Bronchial epithelial cell (primary cell): ENCODE results near the gene SLC35E2B. TPM values are rescaled to one million over a fixed set of nuclear protein-coding genes. Genes with fewer than 3 reads are reported as not detected.

Source experiments
- DNase-seq: peaks from one replicate; pipeline ENCODE4 v3.0.0-alpha.2; 2010; ENCODE audit warnings: low read depth
- FAIRE-seq: peaks from 2 replicates; lab custom pipeline; 2011; peaks lifted over from hg19 to GRCh38; lab: Jason Lieb, UNC
- H3K27me3 ChIP-seq: 2 replicates; pipeline ENCODE4 v1.5.1; 2011; ENCODE audit warnings: low read length; ENCODE audit not compliant: control insufficient read depth, insufficient read depth
- H3K36me3 ChIP-seq: 2 replicates; pipeline ENCODE4 v1.5.1; 2011; ENCODE audit warnings: low read length; ENCODE audit not compliant: control insufficient read depth, insufficient read depth
- H3K4me3 ChIP-seq: 2 replicates; pipeline ENCODE4 v1.5.1; 2011; ENCODE audit warnings: mild to moderate bottlenecking, low read depth, low read length, control low read depth
- CTCF ChIP-seq: IDR thresholded peaks from 2 replicates; pipeline ENCODE4 v1.5.1; 2011; ENCODE audit warnings: mild to moderate bottlenecking, moderate library complexity, low read length, control low read depth, inconsistent platforms; ENCODE audit not compliant: insufficient read depth, severe bottlenecking
- total RNA-seq: library from RNA; depleted of rRNA; stranded (reverse); fragments of >200 nt; gene quantifications from 2 replicates; pipeline ENCODE4 v1.2.1, GENCODE V29; 2014

The SLC35E2B gene
- total RNA-seq, 1 donor from 2014 or later: 14.0 TPM

GRCh38 chr1:1630191-1630964 lies 62.2 kb downstream of the SLC35E2B start:
- TF ChIP-seq CTCF: peak; percentile 3
- peak; percentile 49 for DNase-seq
- no peak overlapping the region for H3K4me3 ChIP-seq
- H3K27me3 ChIP-seq: peaks cover 8% of the 10 kb centered on the region
- FAIRE-seq: no peak
- peaks cover 1% of the 10 kb centered on the region for H3K36me3 ChIP-seq

GRCh38 chr1:1629430-1630190 lies 63.0 kb downstream of the SLC35E2B start:
- FAIRE-seq (no peak), DNase-seq (no peak)
- Histone ChIP-seq H3K27me3 (peaks cover 8% of the 10 kb centered on the region), H3K4me3 (peak overlapping the region; percentile 21), H3K36me3 (peaks cover 1% of the 10 kb centered on the region)
- TF ChIP-seq CTCF: no peak

GRCh38 chr1:1628754-1629429 lies 63.7 kb downstream of the SLC35E2B start:
- no peak for FAIRE-seq
- DNase-seq: no peak
- H3K36me3 ChIP-seq: peaks cover 1% of the 10 kb centered on the region
- peak overlapping the region; percentile 21 for H3K4me3 ChIP-seq
- H3K27me3 ChIP-seq: peaks cover 8% of the 10 kb centered on the region
- TF ChIP-seq CTCF: no peak

- TF ChIP-seq CTCF: no peak
- Histone ChIP-seq H3K27me3 (peaks cover 8% of the 10 kb centered on the region), H3K4me3 (no peak overlapping the region), H3K36me3 (peaks cover 1% of the 10 kb centered on the region)
- DNase-seq: no peak
- no peak for FAIRE-seq
Observed at GRCh38 chr1:1627829-1628753, 64.5 kb downstream of the SLC35E2B start.

- no peak for FAIRE-seq
- Histone ChIP-seq H3K27me3 (peaks cover 8% of the 10 kb centered on the region), H3K4me3 (no peak overlapping the region), H3K36me3 (peaks cover 1% of the 10 kb centered on the region)
- no peak for TF ChIP-seq CTCF
- DNase-seq: peak; percentile 71
Observed at GRCh38 chr1:1627261-1627828, 65.2 kb downstream of the SLC35E2B start.
